ENCODE results near the gene TWNK.

DNA sequence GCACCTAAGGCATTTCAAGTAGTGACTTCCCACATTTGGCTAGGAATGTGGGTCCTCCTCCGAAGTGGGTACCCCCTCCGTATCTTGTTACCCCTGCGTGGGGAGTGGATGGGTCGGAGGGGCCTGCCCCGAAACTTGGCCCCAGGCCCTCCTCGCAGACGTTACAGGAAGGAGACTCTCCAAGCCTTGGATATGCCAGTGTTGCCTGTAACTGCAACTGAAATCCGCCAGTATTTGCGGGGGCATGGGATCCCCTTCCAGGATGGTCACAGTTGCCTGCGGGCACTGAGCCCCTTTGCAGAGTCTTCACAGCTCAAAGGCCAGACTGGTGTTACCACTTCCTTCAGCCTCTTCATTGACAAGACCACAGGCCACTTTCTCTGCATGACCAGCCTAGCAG lies 823 bp downstream of the TWNK start:
- TF ChIP-seq, protein P1, sequence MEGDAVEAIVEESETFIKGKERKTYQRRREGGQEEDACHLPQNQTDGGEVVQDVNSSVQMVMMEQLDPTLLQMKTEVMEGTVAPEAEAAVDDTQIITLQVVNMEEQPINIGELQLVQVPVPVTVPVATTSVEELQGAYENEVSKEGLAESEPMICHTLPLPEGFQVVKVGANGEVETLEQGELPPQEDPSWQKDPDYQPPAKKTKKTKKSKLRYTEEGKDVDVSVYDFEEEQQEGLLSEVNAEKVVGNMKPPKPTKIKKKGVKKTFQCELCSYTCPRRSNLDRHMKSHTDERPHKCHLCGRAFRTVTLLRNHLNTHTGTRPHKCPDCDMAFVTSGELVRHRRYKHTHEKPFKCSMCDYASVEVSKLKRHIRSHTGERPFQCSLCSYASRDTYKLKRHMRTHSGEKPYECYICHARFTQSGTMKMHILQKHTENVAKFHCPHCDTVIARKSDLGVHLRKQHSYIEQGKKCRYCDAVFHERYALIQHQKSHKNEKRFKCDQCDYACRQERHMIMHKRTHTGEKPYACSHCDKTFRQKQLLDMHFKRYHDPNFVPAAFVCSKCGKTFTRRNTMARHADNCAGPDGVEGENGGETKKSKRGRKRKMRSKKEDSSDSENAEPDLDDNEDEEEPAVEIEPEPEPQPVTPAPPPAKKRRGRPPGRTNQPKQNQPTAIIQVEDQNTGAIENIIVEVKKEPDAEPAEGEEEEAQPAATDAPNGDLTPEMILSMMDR (IDR thresholded peaks at IDR 0.05): no peak
- TF ChIP-seq POLR2A (IDR thresholded peaks at IDR 0.05): no peak

Data from suprapubic skin (tissue), 3 donors.